Pancreas (tissue), 10 donors: ENCODE measurements around the gene SLMAP. TPM values are rescaled to one million over a fixed set of nuclear protein-coding genes. Genes with fewer than 3 reads are reported as not detected.

Experiments
- ATAC-seq, 4 donors: fragments of 200-7000 bp; cut with Tn5 transposase; one replicate each; pipeline versions ENCODE4 v1.8.0 to v1.9.1; 2020; ENCODE audit warnings: mild to moderate bottlenecking in 4 of 4, moderate library complexity in 4 of 4
- DNase-seq, 6 donors: peaks; one replicate each; pipeline ENCODE4 v3.0.0-alpha.2; 2020
- FAIRE-seq: peaks from 2 replicates; lab custom pipeline; 2012; peaks lifted over from hg19 to GRCh38; lab: Jason Lieb, UNC
- H3K27ac ChIP-seq, 4 donors: fragments of 200-600 bp; sonication (generic); 1 replicate in 3 of 4; 2 replicates in 1 of 4; pipeline versions ENCODE4 v1.5.0 to v1.8.0; 2020
- H3K27me3 ChIP-seq, 4 donors: fragments of 200-600 bp; one replicate each; pipeline ENCODE4 v1.8.0; 2021
- H3K36me3 ChIP-seq, 3 donors: fragments of 200-600 bp; sonication (generic) in 1 of 3; one replicate each; pipeline versions ENCODE4 v1.5.0 to v1.8.0; 2020 to 2021
- H3K4me1 ChIP-seq, 3 donors: fragments of 200-600 bp; one replicate each; pipeline ENCODE4 v1.8.0; 2021
- H3K4me3 ChIP-seq, 4 donors: fragments of 200-600 bp; sonication (generic) in 2 of 4; one replicate each; pipeline versions ENCODE4 v1.5.0 to v1.8.0; 2020 to 2021
- H3K9me3 ChIP-seq, 4 donors: fragments of 200-600 bp; one replicate each; pipeline ENCODE4 v1.8.0; 2021
- CTCF ChIP-seq, 4 donors: fragments of 200-600 bp; sonication (generic) in 3 of 4; IDR thresholded peaks; one replicate each; pipeline versions ENCODE4 v1.5.0 to v1.8.0; 2021; ENCODE audit warnings: antibody characterized with exemption in 4 of 4
- WGBS, 2 donors: extraction: QIAGEN DNeasy Blood & Tissue Kit; methylation state at CpG; one replicate each; pipeline ENCODE4 v1.1.7; 2013; 5-methylcytosine and 5-hydroxymethylcytosine counted together
- intact Hi-C, 3 donors: fragments of 100-400 bp; cut with DNase I; formaldehyde crosslinking; loops; one replicate each; pipeline versions ENCODE4 v1.11.1 to v1.14.2; 2022
- polyA plus RNA-seq, 2 donors: library from polyadenylated mRNA; stranded (reverse); fragments of 200-250 nt; gene quantifications; one replicate each; pipeline ENCODE4 v1.2.3, GENCODE V29; 2013
- total RNA-seq, 6 donors: library from RNA; stranded (reverse); fragmentation: NEBNext Ultra II Directional in 4 of 6; extraction: Animal tissue kit (Norgen Biotek cat#: 25700) in 4 of 6; gene quantifications; one replicate each; pipeline versions ENCODE4 v1.2.1 to v1.2.4, GENCODE V29; 2021 to 2023
- donor health status: healthy with polysubstance abuse.
- donor health status: DM: no; HTN: no; CAD: no; lungs with moderate emphysema.
- donor health status: DM: no; HTN: no; CAD: no.
- donor health status: control.
- donor health status: control.
- donor health status: Bipolar disorder and iron deficiency.
- donor health status: DM: yes; HTN: yes; CAD: no.
- donor health status: DM: no; HTN: no; CAD: no.
- donor health status: DM: no; HTN: no; CAD: no.
- donor health status: DM: yes; HTN: yes; CAD: no.

SLMAP gene
- total and polyA plus RNA-seq, 8 donors, result 9.0 to 39.6 (median 22.7) TPM

DNA sequence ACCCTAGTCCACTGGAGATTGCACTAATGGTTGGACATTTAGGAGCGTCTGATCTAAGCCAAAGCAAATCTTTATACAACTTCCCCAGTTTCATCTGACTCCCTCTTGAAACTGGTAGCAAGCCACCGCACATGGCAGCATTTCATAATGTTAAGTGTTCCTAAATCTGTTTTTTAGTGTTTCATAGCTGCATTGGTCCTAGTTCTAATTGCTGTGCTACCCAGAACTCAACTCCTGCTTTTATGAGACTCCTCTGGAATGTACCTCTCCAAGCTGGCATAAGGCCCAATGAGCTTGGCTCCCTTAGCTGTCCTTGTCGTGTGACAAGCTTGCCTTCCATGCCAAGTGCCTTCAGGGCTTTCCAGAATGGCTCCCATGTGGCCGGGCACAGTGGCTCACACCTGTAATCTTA is 186.8 kb downstream of the SLMAP start:
- H3K27ac ChIP-seq, result peak overlapping the region in 1 of 4 donors; percentile 1
- WGBS, 2 donors, result 26 to 27% methylated on average over 4 of the region's 4 CpGs
- intact Hi-C loops, result no loop called here
- ATAC-seq (peak; percentile 87 to 96 (median 90)), FAIRE-seq (no peak), DNase-seq (peak; percentile 55 to 76 (median 69))
- no peaks in the 10 kb centered on the region for H3K27me3 ChIP-seq
- H3K4me3 ChIP-seq, result no peak overlapping the region
- no peaks in the 10 kb centered on the region for H3K36me3 ChIP-seq
- H3K9me3 ChIP-seq, result no peaks in the 10 kb centered on the region
- TF ChIP-seq CTCF (IDR thresholded peaks at IDR 0.05), result no peak
- peaks cover 0 to 4% (median 0%) of the 10 kb centered on the region in 3 donors for H3K4me1 ChIP-seq

DNA sequence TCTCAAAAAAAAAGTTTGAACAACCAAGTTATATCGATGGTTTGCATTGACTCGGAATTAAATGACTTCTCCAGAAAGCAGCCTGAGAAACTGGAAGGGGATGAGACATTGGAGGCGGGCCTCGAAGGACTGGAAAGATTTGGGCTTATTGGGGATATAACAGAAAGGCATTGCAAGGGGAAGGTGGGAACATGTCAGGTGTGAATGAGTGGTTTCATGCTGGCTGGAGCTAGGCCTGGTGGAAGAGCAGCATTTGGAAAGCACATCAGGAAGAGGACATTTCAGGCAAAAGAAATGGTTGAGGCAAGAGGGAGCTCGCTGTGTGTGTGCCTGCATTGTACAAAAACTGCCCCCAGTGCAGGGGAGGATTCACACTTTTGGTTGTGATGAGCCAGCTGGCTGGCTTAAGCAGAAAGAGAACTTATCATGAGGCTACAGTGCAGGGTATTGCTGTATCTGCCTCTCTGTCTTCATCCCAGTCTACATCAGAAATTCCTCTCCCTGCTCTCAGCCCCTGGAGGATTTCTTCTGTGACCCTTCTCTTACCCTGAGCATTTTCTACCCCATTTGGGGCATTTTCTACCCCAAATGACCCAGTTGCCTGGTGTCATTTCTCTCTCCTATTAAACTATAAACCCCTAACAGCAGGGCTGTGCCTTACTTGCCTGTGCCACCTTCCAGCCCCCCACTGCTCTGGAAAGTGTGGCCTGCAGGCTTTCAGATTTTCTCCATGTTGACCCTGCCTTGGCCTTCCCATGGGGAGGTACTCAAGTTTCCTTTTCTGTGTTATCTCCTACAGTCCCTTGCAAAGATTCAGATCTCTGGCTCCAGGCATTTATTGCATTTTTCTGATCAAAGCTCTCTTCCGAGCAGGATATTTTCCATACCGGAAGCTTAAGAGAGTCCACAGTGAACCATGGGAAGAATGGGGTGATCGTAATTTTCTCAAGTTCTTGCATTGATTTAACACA is 187.7 kb downstream of the SLMAP start:
- FAIRE-seq (no peak), ATAC-seq (no peak), DNase-seq (peak in 1 of 6 donors; percentile 5)
- H3K36me3 ChIP-seq, result no peaks in the 10 kb centered on the region
- no peak overlapping the region for H3K4me3 ChIP-seq
- H3K27ac ChIP-seq, result peak overlapping the region in 1 of 4 donors; percentile 1
- intact Hi-C loops, result no loop called here
- H3K4me1 ChIP-seq, result peaks cover 0 to 4% (median 0%) of the 10 kb centered on the region in 3 donors
- no peaks in the 10 kb centered on the region for H3K9me3 ChIP-seq
- WGBS, 2 donors, result 81 to 88% methylated on average over 8 of the region's 8 CpGs
- TF ChIP-seq CTCF (IDR thresholded peaks at IDR 0.05), result no peak
- H3K27me3 ChIP-seq, result no peaks in the 10 kb centered on the region

DNA sequence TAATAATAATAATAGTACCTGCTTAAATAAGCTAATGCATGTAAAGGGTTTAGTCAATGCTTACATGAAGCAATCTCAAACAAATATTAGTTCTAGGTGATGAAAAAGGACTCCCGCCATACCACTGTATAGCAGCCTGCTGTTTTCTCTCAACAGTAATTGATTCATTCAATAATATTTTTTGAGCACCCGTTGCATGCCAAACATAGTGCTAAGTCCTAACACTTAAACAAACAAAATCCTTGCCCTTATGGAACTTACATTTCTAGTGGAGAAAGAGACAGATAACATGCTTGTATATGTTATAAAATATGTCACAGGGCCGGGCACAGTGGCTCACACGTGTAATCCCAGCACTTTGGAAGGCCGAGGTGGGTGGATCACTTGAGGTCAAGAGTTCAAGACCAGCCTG is 190.9 kb downstream of the SLMAP start:
- Histone ChIP-seq H3K9me3 (no peaks in the 10 kb centered on the region), H3K4me3 (no peak overlapping the region), H3K27me3 (no peaks in the 10 kb centered on the region), H3K27ac (no peak overlapping the region), H3K36me3 (no peaks in the 10 kb centered on the region), H3K4me1 (peaks cover 0 to 15% (median 0%) of the 10 kb centered on the region in 3 donors)
- FAIRE-seq, result no peak
- ATAC-seq, result no peak
- TF ChIP-seq CTCF (IDR thresholded peaks at IDR 0.05), result no peak
- peak in 1 of 6 donors; percentile 11 for DNase-seq
- intact Hi-C loops, result no loop called here
- 42 to 56% methylated on average over 5 of the region's 5 CpGs for WGBS, 2 donors

DNA sequence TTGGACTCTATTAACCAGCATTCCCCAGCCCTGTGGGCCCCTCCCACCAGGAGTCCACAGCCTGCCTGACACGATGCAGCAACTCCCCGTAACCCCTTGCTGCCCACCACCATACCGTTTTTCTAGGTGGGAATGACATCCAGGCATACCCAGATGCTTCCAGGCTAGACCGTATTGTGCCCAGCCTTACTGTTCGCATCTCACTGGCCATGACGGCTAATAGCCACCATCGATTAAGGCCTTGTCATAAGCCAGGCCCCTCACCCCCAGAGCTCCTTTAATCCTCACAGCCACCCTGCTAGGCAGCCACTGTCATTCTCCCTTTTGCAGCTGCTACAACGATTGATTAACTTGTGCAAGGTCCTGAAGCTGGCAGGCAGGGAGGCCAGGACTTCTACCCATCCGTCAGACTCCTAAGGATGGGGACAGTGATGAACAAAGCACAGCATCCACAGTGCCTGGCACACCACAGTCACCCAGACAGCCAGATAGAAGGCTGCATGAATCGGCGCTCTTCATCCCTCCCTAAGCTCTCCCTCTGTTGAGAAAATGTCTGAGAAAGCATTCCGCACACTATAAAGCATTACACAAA is 192.1 kb downstream of the SLMAP start:
- no peaks in the 10 kb centered on the region for H3K36me3 ChIP-seq
- peak overlapping the region in 1 of 4 donors; percentile 62 for H3K27ac ChIP-seq
- peak in 1 of 6 donors; percentile 21 for DNase-seq
- peaks cover 0 to 14% (median 0%) of the 10 kb centered on the region in 3 donors for H3K4me1 ChIP-seq
- intact Hi-C loops, result no loop called here
- no peak for ATAC-seq
- no peaks in the 10 kb centered on the region for H3K9me3 ChIP-seq
- no peak for TF ChIP-seq CTCF (IDR thresholded peaks at IDR 0.05)
- H3K4me3 ChIP-seq, result no peak overlapping the region
- WGBS, 2 donors, result 53 to 63% methylated on average over 12 of the region's 12 CpGs
- no peak for FAIRE-seq
- H3K27me3 ChIP-seq, result no peaks in the 10 kb centered on the region
